ENCODE measurements around the gene RND3. TPM values are rescaled to one million over a fixed set of nuclear protein-coding genes. Genes with fewer than 3 reads are reported as not detected.

Gene RND3
- total and polyA plus RNA-seq, 2 of the 13 experiments (the other 11 are each of a cell fraction or from before 2014, with no cell fraction given), result 0.13 to 0.42 TPM

- Histone ChIP-seq H3K9ac (ENCODE audit: insufficient read depth, low read depth, low read length) (no peak overlapping the region), H3K9me3 (ENCODE audit: low read length) (no peaks in the 10 kb centered on the region), H3K36me3 (replicated peaks in 1 of 2; ENCODE audit: control insufficient read depth in 1 of 2, insufficient read depth in 2 of 2, low read length in 2 of 2) (no peaks in the 10 kb centered on the region), H4K20me1 (ENCODE audit: insufficient read depth, low read length) (no peaks in the 10 kb centered on the region), H2AFZ (ENCODE audit: low read length) (no peak overlapping the region), H3K4me3 (replicated peaks in 1 of 3; ENCODE audit: insufficient read depth in 1 of 3, low read depth in 2 of 3, low read length in 3 of 3) (no peak overlapping the region), H3K27me3 (ENCODE audit: control insufficient read depth in 1 of 2, insufficient read depth in 2 of 2, low read length in 2 of 2) (no peaks in the 10 kb centered on the region), H3K4me2 (ENCODE audit: low read depth, low read length) (no peak overlapping the region), H3K4me1 (ENCODE audit: insufficient read depth, low read length) (no peaks in the 10 kb centered on the region), H3K27ac (ENCODE audit: extremely low read length, insufficient read depth, low read length) (no peak overlapping the region), H3K79me2 (ENCODE audit: insufficient read depth, low read length) (no peaks in the 10 kb centered on the region)
- in situ Hi-C loops (cut with HindIII; ENCODE audit: extremely low pct_ligation_motif_present, low pct_unique_long_range_greater_than_20kb) (no loop called here), intact Hi-C loops (cut with micrococcal nuclease; ENCODE audit: unreplicated experiment) (no loop called here)
- no peak for FAIRE-seq
- ATAC-seq, result no peak
- TF ChIP-seq ATF7 (IDR thresholded peaks at IDR 0.05) (0 out of 2 replicates have a peak, but pooled peaks have one; percentile 2), ATF7 (CRISPR knock-in tag; IDR thresholded peaks at IDR 0.05) (no peak), NBN (conservative IDR thresholded peaks at IDR 0.05) (no peak)
- ChIA-PET POLR2A (no interaction called here), CTCF (ENCODE audit: low intra/inter-chr PET ratio, low total read pairs) (no interaction called here)
- BruUV-seq (replicated peaks), result no TSS peak
- no peak for DNase-seq (ENCODE audit: low spot score)
These were observed 26.2 kb upstream of the RND3 start for GRCh38 chr2:150513647-150514046.

GRCh38 chr2:150508497-150509137 is 21.1 kb upstream of the RND3 start:
- Histone ChIP-seq H3K9ac (ENCODE audit: insufficient read depth, low read depth, low read length) (no peak overlapping the region), H3K36me3 (replicated peaks in 1 of 2; ENCODE audit: control insufficient read depth in 1 of 2, insufficient read depth in 2 of 2, low read length in 2 of 2) (no peaks in the 10 kb centered on the region), H2AFZ (ENCODE audit: low read length) (no peak overlapping the region), H3K79me2 (ENCODE audit: insufficient read depth, low read length) (no peaks in the 10 kb centered on the region), H3K27me3 (ENCODE audit: control insufficient read depth in 1 of 2, insufficient read depth in 2 of 2, low read length in 2 of 2) (no peaks in the 10 kb centered on the region), H3K4me1 (ENCODE audit: insufficient read depth, low read length) (no peaks in the 10 kb centered on the region), H3K9me3 (ENCODE audit: low read length) (no peaks in the 10 kb centered on the region), H3K4me3 (replicated peaks in 1 of 3; ENCODE audit: insufficient read depth in 1 of 3, low read depth in 2 of 3, low read length in 3 of 3) (no peak overlapping the region), H3K4me2 (ENCODE audit: low read depth, low read length) (no peak overlapping the region), H4K20me1 (ENCODE audit: insufficient read depth, low read length) (no peaks in the 10 kb centered on the region), H3K27ac (ENCODE audit: extremely low read length, insufficient read depth, low read length) (no peak overlapping the region)
- intact Hi-C loops (cut with micrococcal nuclease; ENCODE audit: unreplicated experiment) (no loop called here), in situ Hi-C loops (cut with HindIII; ENCODE audit: extremely low pct_ligation_motif_present, low pct_unique_long_range_greater_than_20kb) (no loop called here)
- no peak for TF ChIP-seq KLF11 (CRISPR knock-in tag; IDR thresholded peaks at IDR 0.05)
- TF ChIP-seq ATF2 (CRISPR knock-in tag; IDR thresholded peaks at IDR 0.05), result no peak
- TF ChIP-seq NRL (CRISPR knock-in tag; IDR thresholded peaks at IDR 0.05; ENCODE audit: borderline replicate concordance), result no peak
- TF ChIP-seq CHD2 (IDR thresholded peaks at IDR 0.05; ENCODE audit: low read depth, low read length), result no peak
- no peak for TF ChIP-seq GFI1 (CRISPR knock-in tag; IDR thresholded peaks at IDR 0.05; ENCODE audit: borderline replicate concordance)
- no peak for TF ChIP-seq E2F2 (CRISPR knock-in tag; IDR thresholded peaks at IDR 0.05; ENCODE audit: borderline replicate concordance)
- TF ChIP-seq ZFX (CRISPR knock-in tag; IDR thresholded peaks at IDR 0.05; ENCODE audit: low read depth), result no peak
- no peak for TF ChIP-seq ZNF567 (CRISPR knock-in tag; IDR thresholded peaks at IDR 0.05; ENCODE audit: borderline replicate concordance)
- TF ChIP-seq ZNF660 (CRISPR knock-in tag; IDR thresholded peaks at IDR 0.05; ENCODE audit: borderline replicate concordance, low read depth), result no peak
- TF ChIP-seq ZFP36L1 (CRISPR knock-in tag; IDR thresholded peaks at IDR 0.05), result no peak
- no TSS peak for BruUV-seq (replicated peaks)
- no peak for DNase-seq (ENCODE audit: low spot score)
- ChIA-PET CTCF (ENCODE audit: low intra/inter-chr PET ratio, low total read pairs) (no interaction called here), POLR2A (no interaction called here)
- no peak for ATAC-seq
- WGBS (ENCODE audit: low lambda C conversion rate), result 13% methylated on average over 2 of the region's 2 CpGs
- no peak for FAIRE-seq

All from HepG2 (cell line).